Head of caudate nucleus (tissue), 42 donors: ENCODE measurements around the gene PRKCE.

Source experiments
- DNase-seq, 42 donors: peaks; one replicate each; pipeline versions ENCODE4 v3.0.0 to v3.0.0-alpha.2; 2020 to 2021; ENCODE audit warnings: mixed read lengths in 7 of 42
- intact Hi-C: fragments of 100-400 bp; cut with DNase I; formaldehyde crosslinking; loops from one replicate; pipeline ENCODE4 v1.15.0; 2022

Gene PRKCE

GRCh38 chr2:46177461-46178089 is 526.1 kb downstream of the PRKCE start:
- intact Hi-C loops = no loop called here
- no peak for DNase-seq

GRCh38 chr2:46179037-46179621 is 527.7 kb downstream of the PRKCE start:
- intact Hi-C loops = no loop called here
- DNase-seq = no peak

GRCh38 chr2:46180189-46180588 is 528.7 kb downstream of the PRKCE start:
- peak in 1 of 42 donors; percentile 7 for DNase-seq
- intact Hi-C loops = no loop called here

GRCh38 chr2:46181306-46181705 is 529.8 kb downstream of the PRKCE start:
- no peak for DNase-seq
- intact Hi-C loops = no loop called here

GRCh38 chr2:46181789-46182530 is 530.5 kb downstream of the PRKCE start:
- intact Hi-C loops = no loop called here
- DNase-seq = peak in 1 of 42 donors; percentile 32

GRCh38 chr2:46183426-46183825 is 532.0 kb downstream of the PRKCE start:
- intact Hi-C loops = no loop called here
- DNase-seq = no peak

GRCh38 chr2:46184794-46185583 is 533.5 kb downstream of the PRKCE start:
- DNase-seq = peak in 2 of 42 donors; percentile 18 to 22
- intact Hi-C loops = no loop called here

- intact Hi-C loops = no loop called here
- DNase-seq = peak in 12 of 42 donors; percentile 7 to 55 (median 24)
These were observed 535.7 kb downstream of the PRKCE start for GRCh38 chr2:46187112-46187618.

- peak in 8 of 42 donors; percentile 11 to 60 (median 25) for DNase-seq
- intact Hi-C loops = no loop called here
These were observed 536.7 kb downstream of the PRKCE start for GRCh38 chr2:46188041-46188716.

- DNase-seq = no peak
- intact Hi-C loops = no loop called here
These were observed 541.9 kb downstream of the PRKCE start for GRCh38 chr2:46193356-46193755.

GRCh38 chr2:46193855-46194254 is 542.4 kb downstream of the PRKCE start:
- intact Hi-C loops = no loop called here
- no peak for DNase-seq

GRCh38 chr2:46194856-46195255 is 543.4 kb downstream of the PRKCE start:
- DNase-seq = no peak
- intact Hi-C loops = no loop called here

- intact Hi-C loops = no loop called here
- no peak for DNase-seq
These were observed 544.3 kb downstream of the PRKCE start for GRCh38 chr2:46195819-46196218.

GRCh38 chr2:46196871-46197462 is 545.5 kb downstream of the PRKCE start:
- intact Hi-C loops = no loop called here
- no peak for DNase-seq

GRCh38 chr2:46197672-46198071 is 546.2 kb downstream of the PRKCE start:
- no peak for DNase-seq
- intact Hi-C loops = no loop called here

- no peak for DNase-seq
- intact Hi-C loops = no loop called here
These were observed 546.8 kb downstream of the PRKCE start for GRCh38 chr2:46198164-46198883.

- DNase-seq = no peak
These were observed 547.5 kb downstream of the PRKCE start for GRCh38 chr2:46198966-46199365.

More at GRCh38 chr2:46198966-46199365, 547.5 kb downstream of the PRKCE start:
- intact Hi-C loops = no loop called here
